ENCODE results near the gene KMT5B. TPM values are rescaled to one million over a fixed set of nuclear protein-coding genes. Genes with fewer than 3 reads are reported as not detected.
A peak's percentile ranks its signal among the peaks of the same experiment; 100 is the strongest.

KMT5B gene
- total RNA-seq, 1 experiment from 2014 or later = 43.8 TPM

- peak overlapping the region; percentile 99 for H3K4me3 Mint-ChIP-seq
- POLR2A ChIA-PET = interaction anchor here (1.0 kb wide), 1 partner anchor 59 kb away, joined by 3 read pairs; the partner anchor contains the start of gene C11orf24
- DNase-seq (ENCODE audit: low spot score) = peak; percentile 72
- H3K27ac Mint-ChIP-seq = peak overlapping the region; percentile 99
- no peaks in the 10 kb centered on the region for H3K36me3 Mint-ChIP-seq
- H3K4me1 Mint-ChIP-seq = peaks cover 48% of the 10 kb centered on the region
- peaks cover 9% of the 10 kb centered on the region for H3K27me3 Mint-ChIP-seq (ENCODE audit: low read depth)
- no peaks in the 10 kb centered on the region for H3K9me3 Mint-ChIP-seq
- no peak for TF ChIP-seq ATF1 (CRISPR knock-in tag; IDR thresholded peaks at IDR 0.05)
- no peak for TF ChIP-seq MXD4 (CRISPR knock-in tag; IDR thresholded peaks at IDR 0.05; ENCODE audit: borderline replicate concordance)
- TF ChIP-seq ZNF396 (CRISPR knock-in tag; IDR thresholded peaks at IDR 0.05; ENCODE audit: borderline replicate concordance) = no peak
- 0 out of 2 replicates have a peak, but pooled peaks have one; percentile 30 for TF ChIP-seq FOXP1 (CRISPR knock-in tag; IDR thresholded peaks at IDR 0.05; ENCODE audit: borderline replicate concordance)
- TF ChIP-seq FOXK1 (CRISPR knock-in tag; IDR thresholded peaks at IDR 0.05) = peak; percentile 65
- TF ChIP-seq CREB1 (CRISPR knock-in tag; IDR thresholded peaks at IDR 0.05) = no peak
- no peak for TF ChIP-seq SP1 (CRISPR knock-in tag; conservative IDR thresholded peaks at IDR 0.05)
- TF ChIP-seq ZNF138 (CRISPR knock-in tag; conservative IDR thresholded peaks at IDR 0.05) = no peak
- no peak for TF ChIP-seq PREB (CRISPR knock-in tag; IDR thresholded peaks at IDR 0.05; ENCODE audit: borderline replicate concordance)
- TF ChIP-seq CTCF (IDR thresholded peaks at IDR 0.05) = no peak
- no peak; the same call in 1 of the 2 replicates for TF ChIP-seq ARID4B (CRISPR knock-in tag; IDR thresholded peaks at IDR 0.05; ENCODE audit: borderline replicate concordance)
- no peak for TF ChIP-seq USF2 (CRISPR knock-in tag; IDR thresholded peaks at IDR 0.05)
- TF ChIP-seq IRF1 (CRISPR knock-in tag; IDR thresholded peaks at IDR 0.05) = no peak
- TF ChIP-seq ZNF281 (CRISPR knock-in tag; IDR thresholded peaks at IDR 0.05) = no peak
- no peak for TF ChIP-seq RELA (CRISPR knock-in tag; IDR thresholded peaks at IDR 0.05; ENCODE audit: borderline replicate concordance)
- no peak for TF ChIP-seq ZNF219 (CRISPR knock-in tag; IDR thresholded peaks at IDR 0.05; ENCODE audit: borderline replicate concordance)
- peak; percentile 17; the same call in 1 of the 2 replicates for TF ChIP-seq USF1 (CRISPR knock-in tag; IDR thresholded peaks at IDR 0.05)
- TF ChIP-seq JUN (CRISPR knock-in tag; IDR thresholded peaks at IDR 0.05) = no peak
- no peak for TF ChIP-seq PRRX2 (CRISPR knock-in tag; IDR thresholded peaks at IDR 0.05)
- CTCF ChIA-PET = no interaction called here
- ATAC-seq = peak; percentile 62
Observed at GRCh38 chr11:68212421-68213134, 518 bp downstream of the KMT5B start.
